ENCODE results near the gene LYSMD1.

The LYSMD1 gene

GRCh38 chr1:151171190-151171589 is 5.5 kb upstream of the LYSMD1 start:
- H3K27ac ChIP-seq: no peak overlapping the region
- no peak for TF ChIP-seq CTCF (conservative IDR thresholded peaks at IDR 0.05)
- TF ChIP-seq ZFX (IDR thresholded peaks at IDR 0.05): no peak

DNA sequence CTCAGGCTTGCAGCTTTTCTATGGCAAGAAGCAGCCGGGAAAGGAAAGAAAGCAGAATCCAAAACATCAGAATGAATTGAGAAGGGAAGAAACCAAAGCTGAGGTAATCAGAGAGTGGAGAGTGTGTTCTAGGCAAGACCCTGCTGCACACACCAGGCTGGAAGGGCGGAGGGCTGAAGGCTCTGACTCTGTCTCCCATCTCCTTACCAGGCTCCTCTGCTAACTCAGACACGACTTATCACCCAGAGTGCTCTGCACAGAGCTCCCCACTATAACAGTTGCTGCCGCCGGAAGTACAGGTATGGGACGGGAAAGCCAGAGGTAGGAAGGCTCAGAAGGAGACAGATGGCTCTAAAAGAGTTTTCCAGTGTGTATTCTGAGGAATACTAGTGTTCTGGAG is 1.4 kb upstream of the LYSMD1 start:
- TF ChIP-seq CTCF (conservative IDR thresholded peaks at IDR 0.05) (no peak), ZFX (IDR thresholded peaks at IDR 0.05) (no peak)
- peak overlapping the region; percentile 74 for H3K27ac ChIP-seq

DNA sequence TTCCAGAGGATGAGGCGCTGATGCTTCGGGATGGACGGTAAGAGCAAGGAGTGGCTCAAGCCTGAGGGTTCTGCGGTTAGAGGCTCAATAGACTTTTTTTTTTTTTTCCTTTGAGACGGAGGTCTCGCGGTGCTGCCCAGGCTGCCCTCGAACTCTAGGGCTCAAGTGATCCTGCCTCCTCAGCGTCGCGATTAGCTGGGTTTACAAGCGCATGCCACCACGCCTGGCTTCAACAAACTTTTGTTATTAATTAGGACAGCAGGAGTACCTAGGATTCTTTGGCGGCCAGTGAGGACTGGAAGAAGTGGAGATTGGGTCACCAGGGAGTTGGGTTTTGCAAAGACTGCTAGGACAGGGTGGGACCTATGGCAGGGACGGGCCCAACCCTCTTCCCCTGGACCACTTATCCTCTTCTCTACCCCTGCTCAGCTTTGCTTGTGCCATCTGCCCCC is 829 bp upstream of the LYSMD1 start:
- peak overlapping the region; percentile 74 for H3K27ac ChIP-seq
- no peak for TF ChIP-seq CTCF (conservative IDR thresholded peaks at IDR 0.05)
- no peak for TF ChIP-seq ZFX (IDR thresholded peaks at IDR 0.05)

- peak overlapping the region; percentile 74 for H3K27ac ChIP-seq
- no peak for TF ChIP-seq CTCF (conservative IDR thresholded peaks at IDR 0.05)
- no peak for TF ChIP-seq ZFX (IDR thresholded peaks at IDR 0.05)
These were observed 393 bp downstream of the LYSMD1 start for GRCh38 chr1:151165281-151165737.

GRCh38 chr1:151164732-151165280 is 896 bp downstream of the LYSMD1 start:
- TF ChIP-seq ZFX (IDR thresholded peaks at IDR 0.05) (no peak), CTCF (conservative IDR thresholded peaks at IDR 0.05) (no peak)
- H3K27ac ChIP-seq: peak overlapping the region; percentile 74

DNA sequence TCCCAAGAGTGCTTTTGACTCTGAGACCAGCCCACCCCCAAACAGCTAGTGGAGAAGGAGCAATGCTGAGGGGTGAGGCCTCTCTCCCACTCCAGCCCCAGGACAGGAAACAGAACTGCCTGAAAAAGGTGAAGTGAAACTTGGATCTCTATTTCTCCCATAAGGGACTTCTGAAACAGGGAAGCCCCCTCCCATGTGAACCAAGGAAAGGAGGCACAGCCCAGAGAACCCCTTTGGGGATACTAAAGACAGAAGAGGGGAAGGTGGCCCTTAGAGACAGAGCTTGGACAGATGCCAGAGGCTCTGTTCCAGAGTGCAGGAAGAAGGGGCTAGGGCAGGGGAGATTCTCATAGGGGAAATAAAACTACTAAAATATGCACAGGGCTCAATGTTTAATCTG is 6.3 kb downstream of the LYSMD1 start:
- TF ChIP-seq ZFX (IDR thresholded peaks at IDR 0.05): no peak
- TF ChIP-seq CTCF (conservative IDR thresholded peaks at IDR 0.05): no peak
- H3K27ac ChIP-seq: no peak overlapping the region

GRCh38 chr1:151158751-151159251 is 6.9 kb downstream of the LYSMD1 start:
- H3K27ac ChIP-seq: no peak overlapping the region
- TF ChIP-seq ZFX (IDR thresholded peaks at IDR 0.05): no peak

DNA sequence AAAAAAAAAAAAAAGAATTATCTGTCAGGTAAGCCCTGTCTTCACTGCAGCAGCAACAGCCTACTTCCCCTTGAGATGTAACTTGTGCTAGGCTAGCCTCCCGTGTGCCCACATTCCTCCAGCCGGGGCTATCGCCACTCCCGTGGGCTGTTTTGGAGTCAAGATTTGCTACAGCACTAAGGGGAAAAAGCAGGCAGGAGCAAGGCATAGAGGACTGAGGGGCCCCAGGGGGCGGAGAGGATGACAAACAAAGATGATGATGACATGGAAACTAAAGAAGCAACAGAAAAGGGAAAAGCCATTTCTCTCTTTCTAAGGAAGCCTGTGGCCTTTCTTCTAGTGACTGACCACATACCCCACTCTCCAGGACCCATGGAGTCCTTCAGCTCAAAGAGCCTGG is 7.4 kb downstream of the LYSMD1 start:
- TF ChIP-seq CTCF (conservative IDR thresholded peaks at IDR 0.05) (no peak), ZFX (IDR thresholded peaks at IDR 0.05) (no peak)
- no peak overlapping the region for H3K27ac ChIP-seq

Data from C4-2B (cell line).